Measurements from ENCODE around the gene MAFF. TPM values are rescaled to one million over a fixed set of nuclear protein-coding genes. Genes with fewer than 3 reads are reported as not detected.

Gene MAFF
- total and polyA plus RNA-seq, 4 donors: 57.4 to 145 (median 80.0) TPM

- Histone ChIP-seq H3K27ac (ENCODE audit: low read depth in 1 of 2, low read length in 2 of 2) (no peak overlapping the region), H3K4me1 (ENCODE audit: control insufficient read depth in 1 of 2, insufficient read depth in 2 of 2, low read length in 2 of 2) (no peaks in the 10 kb centered on the region), H3K9me3 (ENCODE audit: control insufficient read depth, low read length) (no peaks in the 10 kb centered on the region), H3K4me3 (ENCODE audit: low read length in 2 of 2) (no peak overlapping the region), H3K27me3 (ENCODE audit: control insufficient read depth in 1 of 2, insufficient read depth in 2 of 2, low read length in 1 of 2) (no peaks in the 10 kb centered on the region), H3K36me3 (ENCODE audit: control insufficient read depth in 1 of 2, insufficient read depth in 2 of 2, low read length in 1 of 2) (no peaks in the 10 kb centered on the region)
- DNase-seq (no peak), ATAC-seq (ENCODE audit: low FRiP score) (no peak)
- WGBS, 2 donors: 92 to 94% methylated on average over 13 of the region's 13 CpGs
- intact Hi-C loops (cut with DNase I): no loop called here
Measured at GRCh38 chr22:38165922-38166593, 35.7 kb upstream of the MAFF start.

- intact Hi-C loops (cut with DNase I): no loop called here
- H3K4me3 ChIP-seq (ENCODE audit: low read length in 2 of 2): no peak overlapping the region
- ATAC-seq (ENCODE audit: low FRiP score) (no peak), DNase-seq (no peak)
- H3K36me3 ChIP-seq (ENCODE audit: control insufficient read depth in 1 of 2, insufficient read depth in 2 of 2, low read length in 1 of 2): no peaks in the 10 kb centered on the region
- H3K4me1 ChIP-seq (ENCODE audit: control insufficient read depth in 1 of 2, insufficient read depth in 2 of 2, low read length in 2 of 2): no peaks in the 10 kb centered on the region
- H3K27ac ChIP-seq (ENCODE audit: low read depth in 1 of 2, low read length in 2 of 2): no peak overlapping the region
- WGBS, 2 donors: 6 to 12% methylated on average over 7 of the region's 7 CpGs
- H3K27me3 ChIP-seq (ENCODE audit: control insufficient read depth in 1 of 2, insufficient read depth in 2 of 2, low read length in 1 of 2): no peaks in the 10 kb centered on the region
- H3K9me3 ChIP-seq (ENCODE audit: control insufficient read depth, low read length): no peaks in the 10 kb centered on the region
Measured at GRCh38 chr22:38167988-38168407, 33.8 kb upstream of the MAFF start.

- no peaks in the 10 kb centered on the region for H3K9me3 ChIP-seq (ENCODE audit: control insufficient read depth, low read length)
- DNase-seq (no peak), ATAC-seq (ENCODE audit: low FRiP score) (no peak)
- H3K36me3 ChIP-seq (ENCODE audit: control insufficient read depth in 1 of 2, insufficient read depth in 2 of 2, low read length in 1 of 2): no peaks in the 10 kb centered on the region
- no peaks in the 10 kb centered on the region for H3K4me1 ChIP-seq (ENCODE audit: control insufficient read depth in 1 of 2, insufficient read depth in 2 of 2, low read length in 2 of 2)
- H3K4me3 ChIP-seq (ENCODE audit: low read length in 2 of 2): no peak overlapping the region
- intact Hi-C loops (cut with DNase I): no loop called here
- H3K27me3 ChIP-seq (ENCODE audit: control insufficient read depth in 1 of 2, insufficient read depth in 2 of 2, low read length in 1 of 2): no peaks in the 10 kb centered on the region
- WGBS, 2 donors: 93 to 94% methylated on average over 17 of the region's 17 CpGs
- no peak overlapping the region for H3K27ac ChIP-seq (ENCODE audit: low read depth in 1 of 2, low read length in 2 of 2)
Measured at GRCh38 chr22:38169116-38169515, 32.7 kb upstream of the MAFF start.

GRCh38 chr22:38170469-38170868, 31.3 kb upstream of the MAFF start:
- H3K4me1 ChIP-seq (ENCODE audit: control insufficient read depth in 1 of 2, insufficient read depth in 2 of 2, low read length in 2 of 2): no peaks in the 10 kb centered on the region
- no peak for ATAC-seq (ENCODE audit: low FRiP score)
- intact Hi-C loops (cut with DNase I): no loop called here
- no peaks in the 10 kb centered on the region for H3K27me3 ChIP-seq (ENCODE audit: control insufficient read depth in 1 of 2, insufficient read depth in 2 of 2, low read length in 1 of 2)
- WGBS, 2 donors: 94 to 97% methylated on average over 5 of the region's 5 CpGs
- no peak overlapping the region for H3K4me3 ChIP-seq (ENCODE audit: low read length in 2 of 2)
- no peaks in the 10 kb centered on the region for H3K9me3 ChIP-seq (ENCODE audit: control insufficient read depth, low read length)
- H3K36me3 ChIP-seq (ENCODE audit: control insufficient read depth in 1 of 2, insufficient read depth in 2 of 2, low read length in 1 of 2): no peaks in the 10 kb centered on the region
- no peak for DNase-seq
- no peak overlapping the region for H3K27ac ChIP-seq (ENCODE audit: low read depth in 1 of 2, low read length in 2 of 2)

- no peak for ATAC-seq (ENCODE audit: low FRiP score)
- Histone ChIP-seq H3K9me3 (ENCODE audit: control insufficient read depth, low read length) (no peaks in the 10 kb centered on the region), H3K27ac (ENCODE audit: low read depth in 1 of 2, low read length in 2 of 2) (peak overlapping the region in 1 of 2 donors; percentile 58), H3K36me3 (ENCODE audit: control insufficient read depth in 1 of 2, insufficient read depth in 2 of 2, low read length in 1 of 2) (no peaks in the 10 kb centered on the region), H3K27me3 (ENCODE audit: control insufficient read depth in 1 of 2, insufficient read depth in 2 of 2, low read length in 1 of 2) (no peaks in the 10 kb centered on the region), H3K4me1 (ENCODE audit: control insufficient read depth in 1 of 2, insufficient read depth in 2 of 2, low read length in 2 of 2) (no peaks in the 10 kb centered on the region), H3K4me3 (ENCODE audit: low read length in 2 of 2) (no peak overlapping the region)
- 52 to 74% methylated on average over 16 of the region's 16 CpGs for WGBS, 2 donors
- peak in 1 of 2 donors; percentile 58 for DNase-seq
- intact Hi-C loops (cut with DNase I): no loop called here
Measured at GRCh38 chr22:38171927-38172831, 29.6 kb upstream of the MAFF start.

GRCh38 chr22:38172832-38173640, 28.8 kb upstream of the MAFF start:
- DNase-seq: peak; percentile 70 to 89
- Histone ChIP-seq H3K9me3 (ENCODE audit: control insufficient read depth, low read length) (no peaks in the 10 kb centered on the region), H3K36me3 (ENCODE audit: control insufficient read depth in 1 of 2, insufficient read depth in 2 of 2, low read length in 1 of 2) (no peaks in the 10 kb centered on the region), H3K27me3 (ENCODE audit: control insufficient read depth in 1 of 2, insufficient read depth in 2 of 2, low read length in 1 of 2) (no peaks in the 10 kb centered on the region), H3K4me3 (ENCODE audit: low read length in 2 of 2) (no peak overlapping the region), H3K4me1 (ENCODE audit: control insufficient read depth in 1 of 2, insufficient read depth in 2 of 2, low read length in 2 of 2) (no peaks in the 10 kb centered on the region), H3K27ac (ENCODE audit: low read depth in 1 of 2, low read length in 2 of 2) (peak overlapping the region in 1 of 2 donors; percentile 58)
- 37 to 54% methylated on average over 13 to 16 of the region's 16 CpGs for WGBS, 2 donors
- ATAC-seq (ENCODE audit: low FRiP score): peak; percentile 57
- intact Hi-C loops (cut with DNase I): no loop called here

GRCh38 chr22:38173641-38173906, 28.2 kb upstream of the MAFF start:
- Histone ChIP-seq H3K4me1 (ENCODE audit: control insufficient read depth in 1 of 2, insufficient read depth in 2 of 2, low read length in 2 of 2) (no peaks in the 10 kb centered on the region), H3K36me3 (ENCODE audit: control insufficient read depth in 1 of 2, insufficient read depth in 2 of 2, low read length in 1 of 2) (no peaks in the 10 kb centered on the region), H3K27ac (ENCODE audit: low read depth in 1 of 2, low read length in 2 of 2) (no peak overlapping the region), H3K27me3 (ENCODE audit: control insufficient read depth in 1 of 2, insufficient read depth in 2 of 2, low read length in 1 of 2) (no peaks in the 10 kb centered on the region), H3K9me3 (ENCODE audit: control insufficient read depth, low read length) (no peaks in the 10 kb centered on the region), H3K4me3 (ENCODE audit: low read length in 2 of 2) (no peak overlapping the region)
- DNase-seq (peak in 1 of 2 donors; percentile 10), ATAC-seq (ENCODE audit: low FRiP score) (no peak)
- WGBS, 2 donors: 96% methylated on average over 4 of the region's 4 CpGs
- intact Hi-C loops (cut with DNase I): no loop called here

- no peak overlapping the region for H3K27ac ChIP-seq (ENCODE audit: low read depth in 1 of 2, low read length in 2 of 2)
Measured at GRCh38 chr22:38174626-38175025, 27.2 kb upstream of the MAFF start.

More at GRCh38 chr22:38174626-38175025, 27.2 kb upstream of the MAFF start:
- no peak for ATAC-seq (ENCODE audit: low FRiP score)
- WGBS, 2 donors: 88 to 93% methylated on average over 14 of the region's 14 CpGs
- no peaks in the 10 kb centered on the region for H3K36me3 ChIP-seq (ENCODE audit: control insufficient read depth in 1 of 2, insufficient read depth in 2 of 2, low read length in 1 of 2)
- H3K9me3 ChIP-seq (ENCODE audit: control insufficient read depth, low read length): no peaks in the 10 kb centered on the region
- H3K4me1 ChIP-seq (ENCODE audit: control insufficient read depth in 1 of 2, insufficient read depth in 2 of 2, low read length in 2 of 2): no peaks in the 10 kb centered on the region
- intact Hi-C loops (cut with DNase I): no loop called here
- no peaks in the 10 kb centered on the region for H3K27me3 ChIP-seq (ENCODE audit: control insufficient read depth in 1 of 2, insufficient read depth in 2 of 2, low read length in 1 of 2)
- peak in 1 of 2 donors; percentile 39 for DNase-seq
- no peak overlapping the region for H3K4me3 ChIP-seq (ENCODE audit: low read length in 2 of 2)

Measured in aorta (tissue), 5 donors.